Measurements from ENCODE around the gene AGTRAP.
A peak's percentile ranks its signal among the peaks of the same experiment; 100 is the strongest.

The AGTRAP gene, protein sequence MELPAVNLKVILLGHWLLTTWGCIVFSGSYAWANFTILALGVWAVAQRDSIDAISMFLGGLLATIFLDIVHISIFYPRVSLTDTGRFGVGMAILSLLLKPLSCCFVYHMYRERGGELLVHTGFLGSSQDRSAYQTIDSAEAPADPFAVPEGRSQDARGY

DNA sequence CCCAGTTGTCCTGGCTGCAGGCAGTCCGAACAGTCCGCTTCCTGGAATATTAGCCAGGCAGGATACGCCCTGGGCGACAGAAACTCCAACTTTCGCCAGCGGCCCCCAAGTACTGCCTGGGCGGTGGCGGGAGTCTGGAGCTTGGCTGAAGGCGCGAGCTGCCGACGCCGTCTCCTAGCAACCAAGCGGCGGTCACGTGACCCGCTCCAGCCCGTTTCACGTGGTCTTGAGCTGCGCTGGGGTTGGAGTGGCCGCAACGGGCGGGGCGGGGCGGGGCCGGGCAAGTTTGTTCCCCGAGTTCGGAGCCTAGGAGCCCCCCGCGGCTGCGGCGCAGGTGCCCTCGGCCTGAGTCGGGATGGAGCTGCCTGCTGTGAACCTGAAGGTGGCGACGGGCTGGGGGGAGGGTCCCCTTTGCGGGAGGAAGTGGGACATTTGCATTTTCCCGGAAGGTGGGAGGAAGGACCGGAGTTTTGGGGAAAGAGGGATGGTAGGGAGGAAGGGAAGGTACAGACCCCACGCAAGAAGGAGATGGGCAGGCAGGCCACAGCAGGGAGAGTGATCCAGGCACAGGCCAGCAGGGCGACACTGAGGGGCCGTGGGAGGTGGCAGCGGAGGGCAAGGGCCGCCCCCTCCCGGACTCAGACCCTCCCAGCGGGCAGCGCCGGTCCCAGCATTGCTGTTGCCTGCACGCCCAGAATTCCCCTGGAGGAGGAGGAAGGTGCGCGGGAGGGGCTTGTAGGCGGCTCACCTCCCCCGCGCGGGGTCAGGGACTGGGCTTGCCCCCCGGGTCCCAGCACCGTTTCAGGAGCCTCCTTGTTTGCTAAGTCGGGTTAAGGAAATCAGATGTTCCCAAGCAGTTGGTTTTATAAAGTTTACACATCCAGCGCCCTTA is at the start of gene AGTRAP:
Gene AGTRAP, plus strand, starts transcription at position 283 of the 892 bp plus-strand sequence. Its CDS starts 73 bp downstream, at position 356.
- peak; percentile 91 for DNase-seq

DNA sequence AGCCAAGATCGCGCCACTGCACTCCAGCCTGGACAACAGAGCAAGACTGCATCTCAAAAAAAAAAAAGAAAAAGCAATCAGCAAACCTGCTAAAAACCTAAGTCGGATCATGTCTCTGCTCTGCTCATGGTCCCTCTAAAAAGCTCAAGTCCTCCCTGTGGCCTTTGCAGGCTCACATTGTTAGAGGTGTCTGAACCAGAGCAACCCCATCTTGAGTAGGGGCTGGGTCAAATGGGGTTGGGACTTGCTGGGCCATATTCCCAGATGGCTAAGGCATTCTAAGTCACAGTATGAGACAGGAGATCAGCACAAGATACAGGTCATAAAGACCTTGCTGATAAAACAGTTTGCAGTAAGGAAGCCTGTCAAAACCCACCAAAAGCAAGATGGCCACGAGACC is 47.4 kb upstream of the AGTRAP start:
- no peak for DNase-seq

DNA sequence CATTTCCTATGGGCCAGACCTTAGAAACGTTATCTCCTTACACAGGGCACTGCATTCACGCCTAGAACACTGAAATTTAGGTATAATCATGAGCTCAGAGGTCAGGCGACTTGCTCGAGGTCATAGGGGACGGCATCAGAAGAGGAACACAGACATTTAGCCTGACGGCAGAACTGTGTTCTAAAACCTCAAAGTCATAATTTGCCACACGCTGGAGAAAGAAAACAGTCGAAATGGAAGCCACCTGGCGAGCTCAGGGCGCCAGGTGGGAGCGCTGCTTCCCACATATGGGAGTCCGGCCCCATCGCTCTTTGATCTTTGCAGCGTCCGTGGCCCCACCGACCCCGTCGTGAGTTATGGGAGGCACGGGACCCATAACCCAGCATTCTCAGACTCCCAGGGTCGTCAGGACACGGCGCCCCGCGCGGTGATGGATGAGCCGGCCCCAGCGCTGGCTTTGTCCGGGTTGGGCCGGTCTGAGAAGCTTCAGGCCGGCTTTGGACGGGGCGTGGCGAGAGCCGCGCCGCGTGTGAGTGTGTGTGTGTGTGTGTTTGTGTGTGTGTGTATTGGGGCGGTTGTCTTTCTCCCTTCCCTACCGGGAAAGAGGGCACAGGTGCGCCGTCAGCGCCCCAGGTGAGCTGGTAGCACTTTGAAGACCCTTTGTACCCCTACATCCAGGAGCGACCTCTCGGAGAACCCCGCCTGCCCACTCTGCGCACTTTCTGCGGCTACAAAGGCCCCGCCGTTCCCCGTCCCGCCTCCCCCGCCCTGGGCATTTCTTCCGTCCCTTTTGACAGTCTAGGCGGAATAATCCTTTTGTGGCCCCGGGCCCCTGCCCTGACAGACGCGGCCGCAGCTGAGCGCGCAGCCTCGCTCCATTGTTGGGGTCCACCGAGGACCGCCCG is 45.3 kb upstream of the AGTRAP start:
- DNase-seq: peak; percentile 63

DNA sequence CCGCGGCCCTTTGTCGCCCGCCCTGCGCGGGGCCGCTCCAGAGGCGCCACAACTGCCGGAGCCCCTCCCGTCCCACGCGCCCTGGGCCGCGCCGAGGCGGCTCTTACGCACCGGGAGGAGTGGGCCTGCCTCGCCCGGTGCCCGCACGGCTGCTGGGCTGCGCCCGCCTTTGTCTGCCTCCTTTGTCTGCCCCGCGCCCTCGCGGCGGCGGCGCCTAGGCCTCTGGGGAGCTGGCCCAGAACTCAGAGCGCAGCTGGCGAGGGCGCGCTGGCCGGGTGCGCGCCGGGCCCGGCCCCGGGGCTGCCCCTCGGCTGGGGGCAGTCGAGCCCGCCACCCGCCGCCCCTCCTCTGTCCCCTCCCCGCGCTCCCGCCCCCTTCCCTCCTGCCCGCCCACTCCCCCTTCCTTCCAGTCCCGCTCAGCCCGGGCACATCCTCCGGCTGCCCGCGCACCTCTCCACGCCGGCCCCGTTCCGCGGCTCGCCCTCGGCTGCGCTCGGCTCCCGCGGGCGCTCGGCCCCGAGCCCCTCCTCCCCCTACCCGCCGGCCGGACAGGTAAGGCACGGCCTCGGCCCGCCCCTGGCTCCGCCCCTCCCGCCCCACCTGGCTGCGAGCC is 44.5 kb upstream of the AGTRAP start, which contains the start of gene DRAXIN:
Gene DRAXIN, plus strand, starts transcription at position 409 of the 613 bp plus-strand sequence. CDS start 14,549 bp downstream, outside the sequence.
- no peak for DNase-seq

DNA sequence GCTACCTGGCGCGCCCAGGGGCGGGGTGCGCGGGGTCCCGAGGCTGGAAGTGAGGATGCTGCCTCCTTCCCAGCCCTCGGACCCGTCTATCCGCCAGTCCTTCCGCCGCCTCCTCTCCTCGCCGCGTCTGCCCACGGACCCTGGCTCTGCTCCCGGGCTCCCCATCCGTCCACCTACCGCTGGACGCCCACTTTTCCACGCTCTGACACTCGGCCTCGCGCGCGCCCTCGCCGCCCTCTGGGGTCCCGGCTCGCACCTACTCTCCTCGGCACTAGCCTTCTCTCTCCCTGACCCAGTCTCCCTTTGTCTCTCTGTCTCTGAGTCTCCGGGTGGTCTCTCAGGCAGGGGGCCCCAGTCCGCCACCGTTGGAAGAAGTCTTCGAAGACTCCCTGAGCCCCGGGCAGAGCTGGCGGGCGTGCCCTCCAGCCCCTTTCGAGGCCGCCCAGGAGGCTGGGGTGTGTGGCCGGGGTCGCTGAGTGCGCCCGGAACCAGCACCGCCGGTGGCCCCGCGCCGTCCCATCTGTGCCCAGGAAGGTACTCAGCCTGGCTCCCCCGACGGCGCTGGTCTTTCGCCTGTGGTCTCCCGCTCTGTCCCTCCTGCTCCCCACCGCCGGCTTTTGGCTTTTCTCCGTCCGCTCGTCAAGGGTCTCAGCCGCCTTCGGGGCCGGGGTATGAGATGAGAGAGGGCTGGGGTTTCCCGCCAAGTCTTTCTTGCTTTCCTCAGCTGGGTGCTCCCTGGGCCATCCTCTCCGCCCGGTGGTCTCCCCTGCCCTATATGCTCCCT is 43.8 kb upstream of the AGTRAP start:
- no peak for DNase-seq

DNA sequence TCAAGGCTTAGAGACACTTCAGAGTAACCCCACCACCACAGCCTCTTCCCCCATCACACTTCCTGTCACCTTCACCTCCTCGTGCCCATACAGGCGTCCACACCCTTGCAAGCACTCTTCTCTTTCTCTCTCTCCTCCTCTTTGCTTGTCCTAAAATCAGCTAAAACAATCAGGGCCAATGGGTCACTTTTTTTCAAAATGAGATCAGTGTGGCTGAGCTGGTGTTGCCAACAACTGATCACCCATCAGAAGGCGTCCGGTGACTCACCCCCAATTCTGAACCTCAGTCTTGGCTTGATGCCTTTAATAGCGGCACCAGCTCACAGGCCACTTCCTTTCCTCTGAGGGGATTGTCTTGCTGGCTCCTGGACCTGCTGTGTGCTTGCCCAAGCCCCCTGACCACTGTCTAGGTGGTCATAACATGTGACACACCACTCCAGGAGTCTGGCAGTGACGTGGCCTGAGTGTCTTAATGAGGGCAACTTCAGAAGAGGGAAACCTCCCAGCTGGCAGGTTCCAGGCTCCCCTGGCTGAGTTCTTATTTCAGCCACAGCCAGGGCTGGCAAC is 42.8 kb upstream of the AGTRAP start:
- no peak for DNase-seq

DNA sequence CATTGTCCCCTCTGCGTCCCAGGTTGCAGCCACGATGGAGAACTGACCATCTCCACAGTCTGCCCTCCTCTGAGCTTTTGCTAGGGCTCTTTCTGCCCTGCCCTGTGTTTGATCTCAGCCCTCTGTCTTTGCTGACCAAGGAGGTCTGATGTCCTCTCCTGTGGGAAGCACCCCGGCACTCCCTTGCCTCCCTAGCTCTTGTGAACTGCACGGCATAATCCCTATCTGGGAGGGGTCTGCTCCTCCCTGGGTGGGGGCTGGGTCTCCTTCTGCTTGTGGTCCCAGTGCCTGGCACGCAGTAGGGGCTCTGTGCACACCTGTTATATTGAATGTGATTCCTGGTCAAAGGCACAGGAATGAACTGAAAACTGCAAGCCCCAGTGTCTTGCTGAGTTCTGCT is 42.0 kb upstream of the AGTRAP start:
- DNase-seq: no peak

DNA sequence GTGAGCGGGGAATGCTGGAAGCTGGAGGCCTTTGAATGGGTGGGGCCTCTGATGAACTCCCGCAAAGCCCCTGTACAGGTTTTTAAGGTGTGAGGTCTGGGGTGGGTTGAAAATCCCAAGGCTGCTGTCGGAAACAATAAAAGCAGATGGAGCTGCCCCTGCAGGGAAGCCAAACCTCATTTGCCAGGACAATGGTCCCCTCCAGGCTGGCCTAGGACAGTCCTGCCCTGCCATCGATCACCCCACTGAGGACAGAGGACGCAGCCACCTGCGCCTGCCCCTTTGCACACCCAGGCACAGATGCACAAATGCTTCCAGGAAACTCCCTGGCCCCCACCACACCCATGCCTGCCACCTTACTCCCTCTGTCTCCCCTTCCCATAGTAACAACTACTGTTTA is 40.1 kb upstream of the AGTRAP start:
- DNase-seq: no peak

DNA sequence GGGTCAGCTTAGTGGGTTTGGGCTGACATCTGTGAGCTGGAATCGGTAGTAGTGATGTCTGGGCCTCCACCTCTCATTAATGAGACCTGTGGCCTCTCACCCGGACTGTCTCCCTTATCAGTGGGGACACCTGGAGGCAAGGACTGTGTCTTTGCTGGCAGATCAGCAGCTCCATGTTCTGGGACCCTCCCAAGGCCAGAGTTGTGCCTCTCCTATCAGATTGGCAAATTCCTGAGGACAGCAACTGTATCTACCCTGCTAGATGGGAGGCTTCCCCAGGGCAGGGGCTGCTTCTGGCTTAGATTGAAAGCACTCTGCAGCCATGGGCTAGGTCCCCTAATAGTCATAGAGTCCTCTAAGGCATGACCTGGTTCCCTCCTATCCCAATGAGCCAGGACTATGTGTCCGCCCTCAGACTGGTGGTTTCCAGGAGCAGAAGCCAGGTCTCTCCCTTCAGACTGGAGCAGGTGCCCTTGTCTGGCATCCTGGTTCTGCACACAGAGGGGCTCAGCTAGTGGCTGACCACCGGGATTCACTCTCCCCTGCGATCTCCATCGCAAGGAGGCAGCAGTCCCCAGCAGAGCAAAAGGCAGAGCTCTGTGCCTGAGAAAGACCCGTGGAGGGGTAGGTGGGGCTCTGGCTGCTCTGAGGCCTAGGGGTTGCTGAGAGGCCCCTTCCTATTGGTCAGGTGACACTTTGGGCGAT is 38.6 kb upstream of the AGTRAP start:
- DNase-seq: no peak

DNA sequence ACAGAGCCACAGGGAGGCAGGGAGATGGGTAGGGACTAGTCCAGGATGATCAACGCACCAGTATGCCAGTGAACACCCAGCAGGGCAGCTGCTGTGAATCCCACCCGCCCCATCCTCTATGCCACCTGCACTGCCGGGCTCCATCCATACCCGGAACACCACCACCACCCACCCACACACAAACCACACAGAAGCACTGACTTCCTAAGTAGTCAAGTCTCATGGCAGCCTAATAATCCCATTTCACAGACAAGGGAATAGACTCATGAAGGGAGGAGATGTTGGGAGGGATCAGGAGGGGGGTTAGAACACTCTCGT is 38.1 kb upstream of the AGTRAP start:
- DNase-seq: no peak

DNA sequence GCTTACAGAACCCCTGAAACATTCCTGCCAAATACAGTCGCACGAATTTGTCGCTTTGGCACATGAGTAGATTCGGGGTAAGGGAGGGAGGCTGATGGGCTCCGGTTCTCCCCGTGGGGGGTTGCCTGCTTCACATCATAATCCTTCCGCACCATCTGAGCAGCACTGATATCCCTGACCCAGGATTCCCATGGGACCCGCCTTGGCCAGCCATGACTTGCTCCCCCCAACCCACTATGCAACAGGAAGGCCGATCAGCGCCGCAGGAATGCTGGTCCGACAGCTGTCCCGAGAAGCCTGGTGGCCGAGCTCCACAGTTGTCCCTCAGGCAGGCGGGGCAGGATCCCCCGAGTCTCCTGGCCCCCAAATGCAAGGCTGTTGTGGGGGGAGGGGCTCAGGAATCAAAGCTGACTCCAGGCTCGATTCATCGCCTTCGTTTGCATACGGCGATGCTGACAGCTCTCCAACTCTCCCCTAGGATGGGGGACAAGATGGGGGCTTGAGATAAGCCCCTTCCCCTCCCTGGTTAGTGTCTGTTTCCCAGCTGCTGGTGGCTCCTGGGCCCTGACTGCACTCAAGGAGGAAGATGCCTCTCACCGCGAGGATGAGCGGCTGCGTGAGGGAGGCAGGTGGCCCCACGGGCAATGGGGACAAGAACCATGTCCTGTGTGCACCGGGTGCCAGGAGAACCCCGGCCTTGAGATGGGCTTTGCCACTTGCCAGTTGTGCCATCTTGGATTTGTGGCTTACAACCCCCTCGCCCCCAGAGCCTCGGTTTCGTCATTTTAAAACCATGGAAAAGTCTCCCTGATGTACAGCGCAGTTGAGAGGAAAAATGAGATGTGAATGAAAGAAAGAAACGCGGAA is 35.1 kb upstream of the AGTRAP start:
- no peak for DNase-seq

DNA sequence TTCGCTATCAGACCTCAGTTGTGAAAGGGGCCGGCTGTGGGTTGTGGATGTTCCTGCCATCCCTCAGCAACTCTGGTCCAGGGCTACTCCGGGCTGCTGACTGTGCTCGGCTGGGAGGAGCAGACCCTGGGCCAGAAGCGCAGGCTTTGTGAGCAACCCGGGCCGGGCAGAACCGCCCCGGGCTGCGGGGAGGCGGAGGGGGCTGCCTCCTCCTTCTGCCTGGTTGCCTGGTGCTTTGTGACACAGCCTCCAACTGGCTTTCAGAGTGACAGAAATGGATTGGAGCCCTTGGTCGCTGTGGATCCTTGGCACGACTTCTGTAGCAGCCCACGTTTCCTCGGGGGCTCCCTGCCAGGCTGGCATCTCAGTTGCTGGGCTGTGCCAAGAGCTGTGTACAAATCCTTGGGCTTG is 34.4 kb upstream of the AGTRAP start:
- DNase-seq: no peak

DNA sequence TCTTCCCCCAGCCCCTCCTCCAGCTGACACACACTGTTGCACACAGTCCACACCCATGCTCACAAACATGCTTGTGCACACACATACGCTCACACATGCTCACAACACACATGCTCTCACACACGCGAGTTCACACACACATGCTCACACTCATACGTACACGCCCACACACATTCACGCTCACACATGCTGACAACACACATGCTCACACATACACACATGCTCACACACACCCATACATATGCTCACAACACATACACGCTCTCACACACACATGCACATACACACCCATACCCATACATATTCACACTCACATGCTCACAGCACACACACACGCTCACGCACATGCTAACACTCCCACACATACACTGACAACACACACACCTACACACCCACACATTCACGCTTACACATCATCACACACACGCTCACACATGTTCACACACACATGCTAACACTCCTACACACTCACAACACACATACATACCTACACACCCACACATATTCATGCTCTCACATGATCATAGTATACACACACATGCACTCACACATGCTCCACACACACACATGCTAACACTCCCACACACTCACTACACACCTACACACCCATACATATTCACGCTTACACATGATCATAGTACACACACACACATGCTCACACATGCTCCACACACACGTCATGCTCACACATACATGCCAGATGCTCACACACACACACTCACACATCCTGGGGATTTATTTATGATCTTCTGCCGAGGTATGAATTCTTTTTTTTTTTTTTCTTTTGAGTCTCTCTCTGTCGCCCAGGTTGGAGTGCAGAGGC is 33.7 kb upstream of the AGTRAP start:
- DNase-seq: no peak

DNA sequence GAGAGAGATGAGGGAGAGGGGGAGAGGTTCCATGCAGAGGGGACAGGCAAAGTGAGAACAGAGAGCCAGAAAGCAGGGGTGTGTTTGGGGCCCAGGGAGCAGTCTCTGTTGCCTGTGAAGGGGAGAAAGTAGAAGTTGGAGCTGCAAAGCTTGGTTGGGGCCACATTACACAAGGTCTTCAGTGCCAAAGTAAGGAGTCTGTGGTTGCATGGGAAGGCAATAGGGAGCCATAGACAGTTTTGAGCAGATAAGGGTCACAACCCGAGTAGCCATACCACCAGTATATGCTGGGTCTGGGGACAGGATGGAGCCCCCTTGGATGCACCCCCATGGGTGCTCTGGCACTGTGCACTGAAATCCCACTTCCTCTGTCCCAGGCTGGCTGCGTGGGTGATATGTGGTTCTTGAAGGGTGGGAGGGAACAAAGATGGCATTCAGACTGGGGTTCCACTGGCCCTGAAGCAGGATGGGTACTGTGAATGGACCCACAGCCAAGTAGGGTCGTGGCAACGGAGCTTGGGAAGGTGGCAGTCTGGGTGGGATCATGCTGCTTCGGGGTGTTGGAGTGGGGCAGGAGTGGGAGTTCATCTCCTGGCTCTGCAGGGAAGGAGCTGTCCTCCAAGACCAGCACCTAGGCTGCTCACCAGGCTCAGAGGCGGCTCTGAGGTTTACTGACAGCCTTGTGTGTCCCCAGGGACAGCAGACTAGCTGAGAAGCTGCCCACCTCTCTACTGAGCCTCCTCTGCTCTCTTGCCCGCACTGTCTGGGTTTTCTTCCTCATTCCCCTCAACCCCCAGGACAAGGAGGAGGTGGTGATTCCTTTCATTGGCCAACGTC is 32.4 kb upstream of the AGTRAP start:
- no peak for DNase-seq

DNA sequence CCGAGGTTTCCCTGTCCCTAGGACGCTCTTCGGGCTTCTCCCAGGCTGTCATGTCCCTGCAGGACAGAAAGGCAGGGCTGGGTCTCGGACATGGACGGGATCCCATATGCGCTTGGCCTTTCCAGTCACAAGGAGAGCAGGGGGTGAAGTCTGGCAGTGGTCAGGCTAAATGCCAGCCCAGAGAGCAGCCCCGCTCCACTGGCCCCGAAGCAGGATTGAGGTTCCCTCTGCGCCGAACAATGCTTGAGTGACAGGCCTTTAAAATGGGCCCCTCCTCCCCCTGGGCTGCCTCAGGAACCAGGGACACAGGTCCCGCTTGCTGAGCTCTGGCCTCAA is 31.8 kb upstream of the AGTRAP start:
- no peak for DNase-seq

DNA sequence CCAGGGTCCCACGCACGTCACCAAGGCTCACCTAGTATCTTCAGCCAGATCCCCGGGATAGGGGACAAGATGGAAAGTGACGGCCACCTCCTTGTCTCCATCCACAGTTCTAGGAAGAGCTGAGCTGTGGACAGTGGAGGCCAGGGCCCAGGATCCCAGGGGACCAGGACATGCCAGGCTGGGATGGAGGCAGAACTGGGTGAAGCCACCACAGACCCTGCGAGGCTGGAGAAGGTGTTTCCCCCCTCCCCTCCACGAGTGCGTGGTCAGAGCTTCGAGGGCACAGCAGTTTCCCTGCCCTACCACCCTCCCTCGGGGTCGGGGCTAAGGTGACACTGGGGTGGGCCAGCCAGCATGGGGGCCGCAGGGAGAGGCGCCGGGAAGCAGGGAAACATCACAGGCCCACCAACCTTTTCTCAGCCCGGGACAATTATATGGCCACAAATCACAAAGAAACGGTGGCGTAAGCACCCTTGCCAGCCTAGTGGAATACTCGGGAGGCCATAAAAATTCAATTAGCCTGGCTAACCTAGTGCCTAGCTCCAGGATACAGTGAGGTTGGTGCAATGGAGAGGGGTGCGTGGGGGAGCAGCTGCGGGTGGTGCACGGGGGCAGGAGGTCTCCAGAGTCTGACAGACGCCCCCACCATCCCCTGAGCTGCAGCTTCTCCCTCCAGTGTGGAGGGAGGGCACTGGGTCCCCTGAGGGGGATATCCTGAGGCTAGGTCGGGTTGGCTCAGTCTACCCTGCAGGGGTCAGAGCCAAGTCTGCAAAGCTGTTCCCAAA is 31.1 kb upstream of the AGTRAP start:
- DNase-seq: no peak

DNA sequence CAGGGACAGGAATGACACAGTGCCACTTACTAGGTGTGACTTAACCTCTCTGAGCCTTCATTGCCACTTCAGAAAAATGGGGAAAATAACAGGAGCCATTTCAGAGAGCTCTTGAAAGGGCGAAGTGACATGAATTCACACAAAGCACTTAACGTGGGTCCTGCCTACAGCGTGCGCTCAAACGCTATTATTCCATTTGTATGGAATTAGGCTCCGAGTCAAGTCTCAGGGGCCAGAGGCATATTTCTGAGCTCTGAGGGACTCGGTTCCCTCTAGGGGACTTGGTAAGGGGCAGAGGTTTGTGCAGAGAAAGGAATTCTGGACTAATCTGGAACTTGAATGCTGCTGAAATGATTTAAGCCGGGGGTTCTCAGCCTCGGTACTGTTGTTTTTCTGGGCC is 30.3 kb upstream of the AGTRAP start:
- DNase-seq: no peak

DNA sequence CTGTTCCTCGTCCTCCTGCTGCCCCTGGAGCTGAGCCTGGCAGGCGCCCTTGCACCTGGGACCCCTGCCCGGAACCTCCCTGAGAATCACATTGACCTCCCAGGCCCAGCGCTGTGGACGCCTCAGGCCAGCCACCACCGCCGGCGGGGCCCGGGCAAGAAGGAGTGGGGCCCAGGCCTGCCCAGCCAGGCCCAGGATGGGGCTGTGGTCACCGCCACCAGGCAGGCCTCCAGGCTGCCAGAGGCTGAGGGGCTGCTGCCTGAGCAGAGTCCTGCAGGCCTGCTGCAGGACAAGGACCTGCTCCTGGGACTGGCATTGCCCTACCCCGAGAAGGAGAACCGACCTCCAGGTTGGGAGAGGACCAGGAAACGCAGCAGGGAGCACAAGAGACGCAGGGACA is 29.6 kb upstream of the AGTRAP start:
- no peak for DNase-seq
